ENCODE measurements around the gene REM2.

REM2 gene

DNA sequence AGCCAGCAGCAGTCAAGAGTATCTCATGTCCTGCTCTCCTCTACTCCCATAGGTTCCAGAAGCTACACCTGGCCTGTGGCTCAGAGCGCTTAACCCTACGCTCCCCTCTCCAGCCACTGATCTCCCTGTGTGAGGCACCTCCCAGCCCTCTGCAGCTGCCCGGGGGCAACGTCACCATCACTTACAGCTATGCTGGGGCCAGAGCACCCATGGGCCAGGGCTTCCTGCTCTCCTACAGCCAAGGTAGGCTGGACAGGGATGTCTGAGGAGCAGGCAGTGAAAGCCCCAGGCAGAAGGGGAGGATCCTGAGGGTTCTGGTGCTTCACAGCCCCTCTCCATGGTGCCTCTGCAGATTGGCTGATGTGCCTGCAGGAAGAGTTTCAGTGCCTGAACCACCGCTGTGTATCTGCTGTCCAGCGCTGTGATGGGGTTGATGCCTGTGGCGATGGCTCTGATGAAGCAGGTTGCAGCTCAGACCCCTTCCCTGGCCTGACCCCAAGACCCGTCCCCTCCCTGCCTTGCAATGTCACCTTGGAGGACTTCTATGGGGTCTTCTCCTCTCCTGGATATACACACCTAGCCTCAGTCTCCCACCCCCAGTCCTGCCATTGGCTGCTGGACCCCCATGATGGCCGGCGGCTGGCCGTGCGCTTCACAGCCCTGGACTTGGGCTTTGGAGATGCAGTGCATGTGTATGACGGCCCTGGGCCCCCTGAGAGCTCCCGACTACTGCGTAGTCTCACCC lies 7.8 kb upstream of the REM2 start:
- DNase-seq: no peak

DNA sequence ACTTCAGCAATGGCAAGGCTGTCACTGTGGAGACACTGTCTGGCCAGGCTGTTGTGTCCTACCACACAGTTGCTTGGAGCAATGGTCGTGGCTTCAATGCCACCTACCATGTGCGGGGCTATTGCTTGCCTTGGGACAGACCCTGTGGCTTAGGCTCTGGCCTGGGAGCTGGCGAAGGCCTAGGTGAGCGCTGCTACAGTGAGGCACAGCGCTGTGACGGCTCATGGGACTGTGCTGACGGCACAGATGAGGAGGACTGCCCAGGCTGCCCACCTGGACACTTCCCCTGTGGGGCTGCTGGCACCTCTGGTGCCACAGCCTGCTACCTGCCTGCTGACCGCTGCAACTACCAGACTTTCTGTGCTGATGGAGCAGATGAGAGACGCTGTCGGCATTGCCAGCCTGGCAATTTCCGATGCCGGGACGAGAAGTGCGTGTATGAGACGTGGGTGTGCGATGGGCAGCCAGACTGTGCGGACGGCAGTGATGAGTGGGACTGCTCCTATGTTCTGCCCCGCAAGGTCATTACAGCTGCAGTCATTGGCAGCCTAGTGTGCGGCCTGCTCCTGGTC lies 7.2 kb upstream of the REM2 start:
- no peak for DNase-seq

DNA sequence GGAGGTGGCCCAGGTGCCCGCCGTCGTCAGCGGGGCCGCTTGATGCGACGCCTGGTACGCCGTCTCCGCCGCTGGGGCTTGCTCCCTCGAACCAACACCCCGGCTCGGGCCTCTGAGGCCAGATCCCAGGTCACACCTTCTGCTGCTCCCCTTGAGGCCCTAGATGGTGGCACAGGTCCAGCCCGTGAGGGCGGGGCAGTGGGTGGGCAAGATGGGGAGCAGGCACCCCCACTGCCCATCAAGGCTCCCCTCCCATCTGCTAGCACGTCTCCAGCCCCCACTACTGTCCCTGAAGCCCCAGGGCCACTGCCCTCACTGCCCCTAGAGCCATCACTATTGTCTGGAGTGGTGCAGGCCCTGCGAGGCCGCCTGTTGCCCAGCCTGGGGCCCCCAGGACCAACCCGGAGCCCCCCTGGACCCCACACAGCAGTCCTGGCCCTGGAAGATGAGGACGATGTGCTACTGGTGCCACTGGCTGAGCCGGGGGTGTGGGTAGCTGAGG lies 6.0 kb upstream of the REM2 start:
- DNase-seq: no peak

DNA sequence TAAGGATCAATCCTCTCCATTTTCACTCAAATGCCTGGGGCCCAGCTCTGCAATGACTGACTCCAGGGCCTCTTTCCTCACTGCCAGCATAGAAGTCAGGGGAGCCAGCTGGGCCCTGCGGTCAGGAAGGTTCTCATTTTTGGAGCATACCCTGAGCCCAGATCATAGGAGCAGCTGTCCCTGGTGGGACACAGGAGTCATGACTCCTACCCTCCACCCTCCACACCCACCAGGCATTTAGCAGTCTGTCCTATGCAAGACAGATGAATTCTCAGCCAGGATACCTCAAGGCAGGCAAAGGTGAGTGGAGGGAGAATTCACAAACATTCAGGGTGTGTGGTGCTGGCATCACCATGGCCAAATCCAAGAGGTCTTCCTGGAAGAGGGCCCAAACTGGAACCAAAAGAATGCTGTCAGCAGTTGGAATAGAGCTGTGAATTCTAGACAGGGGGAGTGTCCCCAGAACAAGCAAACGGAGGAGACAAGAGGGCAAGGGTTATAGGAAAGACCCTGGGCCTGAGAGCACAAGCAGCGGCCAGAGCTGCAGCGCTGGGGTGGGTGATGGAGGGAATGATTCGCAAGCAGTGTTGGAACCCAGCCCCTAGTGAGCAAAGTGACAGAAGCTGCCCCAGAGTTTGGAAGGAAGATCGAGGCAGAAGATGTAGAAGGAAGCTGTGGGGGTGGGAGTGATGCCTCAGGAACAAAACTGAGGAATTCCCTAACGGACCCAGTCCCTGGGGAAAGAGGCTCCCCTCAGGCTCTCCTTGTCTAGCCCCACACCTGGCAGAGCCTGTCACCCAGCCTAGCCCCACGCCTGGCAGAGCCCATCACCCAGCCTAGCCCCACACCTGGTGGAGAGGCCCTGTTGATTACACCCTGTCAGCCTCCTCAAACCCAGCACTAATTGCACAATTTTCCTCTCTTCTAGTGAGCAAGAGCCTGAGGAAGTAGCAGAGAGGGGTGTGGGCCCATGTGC lies 4.5 kb upstream of the REM2 start:
- DNase-seq: no peak

DNA sequence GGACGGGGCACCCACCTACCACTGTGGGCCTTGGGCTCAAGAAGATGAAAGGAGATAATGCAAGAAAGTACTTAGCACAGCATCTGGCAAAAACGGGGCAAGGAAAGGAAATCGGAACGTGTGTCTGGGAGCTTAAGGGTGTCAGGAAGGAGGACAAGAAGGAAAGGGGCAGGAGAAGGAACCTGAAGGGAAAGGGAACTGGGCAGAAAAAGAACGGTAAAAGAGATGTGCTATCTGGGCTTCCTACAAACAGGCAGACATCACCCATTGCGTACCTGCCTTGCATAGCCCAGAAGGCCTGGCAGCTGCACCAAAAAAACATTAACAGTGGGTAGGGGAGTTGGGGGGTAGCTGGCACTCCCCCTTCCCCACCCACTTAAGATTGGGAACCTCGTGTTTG lies 958 bp upstream of the REM2 start:
- DNase-seq: no peak

DNA sequence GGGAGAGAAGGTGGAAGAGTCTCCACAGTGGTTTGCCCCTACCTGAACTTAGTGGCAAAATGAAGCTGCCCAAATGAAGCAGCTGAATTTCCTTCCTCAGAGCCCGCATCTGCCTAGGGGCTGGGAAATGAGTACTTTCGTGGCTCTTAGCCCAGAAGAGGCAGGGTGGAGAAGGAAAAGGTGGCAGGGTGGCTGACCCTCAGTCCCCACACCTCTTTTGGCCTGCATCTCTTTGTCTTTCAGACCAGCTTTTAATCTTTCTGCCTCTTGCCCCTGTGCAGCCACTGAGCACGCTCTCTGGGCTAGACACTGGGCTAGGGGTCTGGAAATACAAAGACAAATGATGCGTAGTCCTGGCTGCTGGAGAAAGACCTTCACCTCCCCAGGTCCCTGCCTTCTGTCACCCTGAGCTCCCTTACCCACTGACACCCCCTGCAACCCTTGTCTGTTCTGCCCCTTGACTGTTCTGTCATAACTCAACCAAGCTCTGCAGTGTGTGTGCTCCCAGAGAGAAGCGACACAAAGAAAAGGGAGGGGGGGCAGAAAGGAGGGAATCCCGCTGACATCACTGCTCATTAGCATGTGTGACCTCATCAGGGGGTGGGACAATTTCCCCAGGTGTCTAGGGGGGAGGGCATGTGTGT lies 371 bp upstream of the REM2 start:
- peak; percentile 19 for DNase-seq

DNA sequence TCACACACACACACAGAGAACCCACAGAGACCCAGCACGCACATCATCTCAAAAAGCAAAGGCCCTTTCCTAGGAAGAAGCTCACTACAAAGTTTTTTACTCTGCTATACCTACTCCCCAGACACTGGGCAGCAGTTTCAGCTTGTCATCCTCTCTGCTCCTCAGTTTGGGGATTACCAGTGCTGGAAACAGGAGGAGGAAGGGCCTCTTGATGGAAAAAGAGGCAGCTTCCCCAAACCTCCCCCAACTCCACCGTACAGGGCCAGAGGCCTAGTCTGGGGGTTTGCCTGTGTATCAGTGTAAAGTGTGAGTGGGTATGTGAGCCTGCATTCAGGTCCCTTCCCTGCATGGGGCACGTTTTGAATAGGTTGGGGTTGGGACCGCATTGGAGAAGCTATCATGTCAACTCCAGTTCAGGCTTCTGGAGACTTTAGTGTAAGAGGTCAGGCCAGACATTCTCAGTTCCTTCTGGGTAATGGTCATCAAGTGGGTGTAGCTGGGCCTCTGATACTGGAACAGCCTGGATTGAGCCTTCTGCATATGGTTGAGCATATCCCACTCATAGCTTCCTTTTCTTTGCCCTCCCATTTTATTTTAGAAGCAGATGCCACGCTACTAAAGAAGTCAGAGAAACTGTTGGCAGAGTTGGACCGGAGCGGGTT lies 1.2 kb downstream of the REM2 start:
- no peak for DNase-seq

DNA sequence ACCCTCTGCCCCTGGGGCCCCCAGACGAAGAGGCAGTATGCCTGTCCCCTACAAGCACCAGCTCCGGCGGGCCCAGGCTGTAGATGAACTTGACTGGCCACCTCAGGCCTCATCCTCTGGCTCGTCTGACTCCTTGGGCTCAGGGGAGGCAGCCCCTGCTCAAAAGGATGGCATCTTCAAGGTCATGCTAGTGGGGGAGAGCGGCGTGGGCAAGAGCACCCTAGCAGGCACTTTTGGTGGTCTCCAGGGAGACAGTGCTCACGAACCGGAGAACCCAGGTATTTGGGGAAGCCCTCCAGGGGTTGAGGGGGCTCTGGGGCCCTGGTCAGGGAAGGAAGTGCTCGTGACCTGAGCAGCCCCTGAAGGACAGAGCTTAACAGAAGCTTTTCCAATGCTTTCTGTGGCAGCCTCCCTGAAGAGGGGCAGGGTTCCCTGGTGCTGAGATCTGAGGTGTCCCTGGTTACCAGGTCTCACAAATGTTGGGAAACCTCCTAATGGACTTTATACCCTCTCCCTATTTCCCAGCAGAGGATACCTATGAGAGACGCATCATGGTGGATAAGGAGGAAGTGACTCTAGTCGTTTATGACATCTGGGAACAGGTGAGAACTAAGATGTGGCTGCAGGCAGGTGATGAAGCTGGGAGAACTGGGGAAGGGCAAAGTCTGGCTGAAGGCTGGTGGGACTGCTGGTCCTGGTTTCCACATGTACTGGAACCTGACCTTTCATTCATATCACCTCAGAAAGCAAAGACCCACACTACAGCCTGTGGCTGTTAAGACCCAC lies 1.9 kb downstream of the REM2 start:
- DNase-seq: no peak

DNA sequence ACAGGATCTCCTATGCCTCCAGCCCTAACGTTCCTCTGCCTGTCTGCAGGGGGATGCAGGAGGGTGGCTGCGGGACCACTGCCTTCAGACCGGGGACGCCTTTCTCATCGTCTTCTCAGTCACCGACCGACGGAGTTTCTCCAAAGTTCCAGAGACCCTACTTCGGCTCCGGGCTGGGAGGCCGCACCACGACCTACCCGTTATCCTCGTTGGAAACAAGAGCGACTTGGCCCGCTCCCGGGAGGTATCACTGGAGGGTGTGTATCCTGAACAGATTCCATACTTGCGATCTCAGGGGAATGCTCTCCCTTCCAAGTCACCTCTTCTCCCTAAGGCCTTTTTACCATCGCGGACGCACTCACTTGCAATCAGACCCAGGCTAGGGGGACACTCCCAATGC lies 3.0 kb downstream of the REM2 start:
- no peak for DNase-seq

DNA sequence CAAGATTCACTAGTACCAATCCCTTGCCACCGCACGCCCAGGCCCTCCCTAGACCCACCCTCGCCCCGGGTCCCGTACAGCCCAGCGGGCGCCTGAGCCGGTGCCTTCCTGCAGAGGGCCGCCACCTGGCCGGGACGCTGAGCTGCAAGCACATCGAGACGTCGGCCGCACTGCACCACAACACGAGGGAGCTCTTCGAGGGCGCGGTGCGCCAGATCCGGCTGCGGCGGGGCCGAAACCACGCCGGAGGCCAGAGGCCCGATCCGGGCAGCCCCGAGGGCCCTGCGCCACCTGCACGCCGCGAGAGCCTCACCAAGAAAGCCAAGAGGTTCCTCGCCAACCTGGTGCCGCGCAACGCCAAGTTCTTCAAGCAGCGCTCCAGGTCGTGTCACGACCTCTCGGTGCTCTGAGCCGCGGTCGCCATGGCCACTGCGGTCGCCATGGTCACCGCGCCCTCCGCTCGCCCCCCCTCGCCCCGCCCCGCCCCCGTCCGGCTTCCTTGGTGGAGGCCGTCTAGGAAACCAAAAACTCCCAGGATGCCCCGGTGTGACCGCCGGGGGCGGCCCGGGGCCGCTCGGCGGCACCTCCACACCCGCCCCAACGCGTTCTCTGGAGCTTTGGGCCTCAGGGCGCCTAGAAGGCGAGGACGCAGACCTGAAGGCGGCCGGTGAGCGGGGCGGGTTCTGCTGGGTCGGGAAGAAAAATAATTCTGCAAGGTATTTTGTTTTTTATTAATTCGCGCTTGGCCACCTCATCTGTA lies 3.7 kb downstream of the REM2 start:
- DNase-seq: peak; percentile 47

DNA sequence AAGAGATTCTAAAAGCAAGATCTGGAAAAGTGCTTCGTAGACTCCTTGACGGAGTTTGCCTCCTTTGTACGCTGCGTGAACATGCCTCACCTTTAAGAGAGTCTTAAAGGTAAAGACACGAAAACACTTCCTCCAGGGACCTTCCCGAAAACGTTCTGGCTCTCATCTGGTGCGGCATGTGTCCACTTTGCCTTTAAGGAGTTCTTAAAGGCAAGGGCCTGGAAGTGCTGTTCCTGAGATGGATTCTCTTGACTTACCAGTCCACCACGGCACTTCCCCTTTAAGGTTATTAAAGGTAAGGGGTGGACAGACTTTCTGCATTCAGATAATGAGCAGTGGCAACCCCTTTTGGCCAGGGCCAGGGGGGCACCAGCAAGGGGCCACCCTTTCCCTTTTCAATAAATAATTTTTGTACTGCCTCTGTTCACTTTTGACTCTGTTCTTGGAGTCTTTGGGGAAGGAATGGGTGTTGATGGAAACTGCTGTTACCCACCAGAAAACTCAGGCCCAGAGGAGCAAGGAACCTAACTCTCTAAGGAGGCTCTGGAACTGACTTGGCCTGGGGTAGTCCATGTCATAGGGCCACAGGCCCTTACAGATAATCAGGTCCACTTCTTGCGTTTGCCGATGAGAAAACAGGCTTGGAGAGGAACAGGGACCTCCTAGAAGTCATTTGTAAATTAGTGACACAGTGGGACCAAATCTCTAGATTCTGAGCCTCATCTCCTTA lies 4.4 kb downstream of the REM2 start:
- DNase-seq: peak; percentile 94

DNA sequence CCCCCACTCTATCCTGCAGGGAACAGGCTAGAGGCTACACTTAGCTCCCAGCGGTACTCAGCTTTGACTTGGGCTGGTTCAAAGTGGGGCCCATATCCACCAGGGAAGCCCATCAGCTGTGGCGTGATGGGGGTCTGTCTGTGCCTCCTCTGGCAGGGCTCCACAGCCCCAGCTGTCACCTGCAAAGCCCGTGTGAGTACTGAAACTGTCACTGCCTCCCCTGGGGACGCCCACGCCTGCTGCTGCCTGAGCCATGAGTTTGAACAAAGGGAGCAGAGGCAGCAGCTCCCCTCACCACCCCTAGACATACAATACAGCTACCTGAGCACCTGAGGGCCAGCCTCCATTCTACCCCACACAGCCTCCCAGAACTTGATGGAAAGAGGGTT lies 5.0 kb downstream of the REM2 start:
- DNase-seq: no peak

DNA sequence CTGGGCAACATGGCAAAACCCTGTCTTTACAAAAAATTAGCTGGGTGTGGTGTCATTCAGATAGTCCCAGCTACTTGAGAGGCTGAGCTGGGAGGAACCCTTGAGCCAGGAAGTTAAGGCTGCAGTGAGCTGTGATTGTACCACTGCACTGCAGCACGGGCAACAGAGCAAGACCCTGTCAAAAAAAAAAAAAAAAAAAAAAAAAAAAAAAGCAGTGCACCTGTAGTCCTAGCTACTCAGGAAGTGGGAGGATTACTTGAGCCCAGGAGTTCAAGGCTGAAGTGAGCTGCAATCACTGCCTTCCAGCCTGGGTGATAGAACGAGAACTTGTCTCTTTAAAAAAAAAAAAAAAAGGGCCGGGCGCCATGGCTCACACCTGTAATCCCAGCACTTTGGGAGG lies 5.6 kb downstream of the REM2 start:
- no peak for DNase-seq

DNA sequence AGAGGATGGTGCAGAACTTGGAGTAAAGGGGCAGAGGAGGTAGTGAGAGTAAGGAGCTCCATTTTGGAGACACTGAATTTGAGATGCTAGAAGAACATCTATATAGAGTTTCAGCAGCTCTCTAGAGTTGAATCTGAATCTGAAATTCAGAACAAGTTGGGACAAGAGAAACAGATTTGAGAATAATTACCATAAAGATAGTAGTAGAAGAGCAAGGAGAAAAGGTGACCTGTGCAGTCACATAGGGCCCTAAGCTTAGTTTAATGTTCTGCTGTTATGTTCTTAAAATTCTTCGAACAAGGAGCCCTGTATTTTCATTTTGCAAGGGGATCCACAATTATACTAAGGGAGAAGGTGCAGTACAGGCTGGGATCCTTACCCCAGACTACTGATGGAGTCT lies 7.4 kb downstream of the REM2 start:
- DNase-seq: no peak

DNA sequence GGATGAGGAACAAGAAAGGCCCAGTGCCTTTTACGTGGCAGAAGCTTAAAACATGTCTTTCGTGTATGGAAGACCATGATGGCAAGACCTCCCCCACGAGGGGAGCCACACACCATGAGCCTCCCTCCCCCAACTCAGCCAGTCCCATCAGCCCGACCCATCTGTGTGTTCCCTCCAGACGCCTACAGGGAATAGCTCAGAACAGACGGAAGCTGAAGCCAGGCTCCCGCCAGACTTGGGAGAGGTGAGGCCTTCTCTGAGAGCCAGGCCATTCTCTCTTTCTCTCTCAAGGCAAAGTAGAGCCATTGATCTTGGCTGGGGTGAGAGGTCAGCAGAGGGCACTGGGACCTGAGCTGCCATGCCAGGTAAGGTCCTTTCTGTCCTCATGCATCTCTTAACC lies 9.5 kb downstream of the REM2 start:
- DNase-seq: no peak

DNA sequence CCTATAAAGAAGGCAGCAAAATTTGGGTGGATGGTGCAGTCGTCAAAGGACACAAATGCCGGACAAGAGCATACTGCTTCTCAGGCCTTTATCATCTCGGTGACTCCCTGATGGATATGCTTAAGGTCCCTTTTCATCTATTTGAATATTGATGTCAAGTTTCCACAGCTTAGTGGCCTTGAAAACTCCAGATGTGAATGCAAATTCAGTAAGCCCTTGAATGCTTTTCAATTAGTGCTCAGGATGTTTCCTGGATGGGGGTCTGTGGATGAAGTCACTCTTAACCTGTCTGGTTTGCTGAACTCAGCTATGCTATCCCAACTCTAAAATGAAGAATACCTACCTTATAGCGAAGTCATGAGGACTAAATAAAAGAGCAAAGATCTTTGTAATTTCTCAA lies 10.7 kb downstream of the REM2 start:
- no peak for DNase-seq

DNA sequence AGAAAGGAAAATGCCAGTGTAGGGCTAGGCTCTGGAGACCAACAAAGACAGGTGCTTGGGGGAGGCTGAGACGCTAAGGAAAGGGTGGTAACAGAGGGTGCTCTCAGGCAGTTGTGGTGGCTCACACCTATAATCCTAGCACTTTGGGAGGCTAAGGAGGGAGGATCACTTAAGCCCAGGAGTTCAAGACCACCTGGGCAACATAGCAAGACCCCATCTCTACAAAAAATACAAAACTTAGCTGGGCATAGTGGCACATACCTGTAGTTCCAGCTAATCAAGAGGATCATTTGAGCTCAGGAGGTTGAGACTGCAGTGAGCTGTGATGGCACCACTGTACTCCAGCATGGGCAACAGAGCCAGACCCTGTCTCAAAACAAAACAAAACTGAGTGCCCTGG lies 12.4 kb downstream of the REM2 start:
- DNase-seq: no peak

DNA sequence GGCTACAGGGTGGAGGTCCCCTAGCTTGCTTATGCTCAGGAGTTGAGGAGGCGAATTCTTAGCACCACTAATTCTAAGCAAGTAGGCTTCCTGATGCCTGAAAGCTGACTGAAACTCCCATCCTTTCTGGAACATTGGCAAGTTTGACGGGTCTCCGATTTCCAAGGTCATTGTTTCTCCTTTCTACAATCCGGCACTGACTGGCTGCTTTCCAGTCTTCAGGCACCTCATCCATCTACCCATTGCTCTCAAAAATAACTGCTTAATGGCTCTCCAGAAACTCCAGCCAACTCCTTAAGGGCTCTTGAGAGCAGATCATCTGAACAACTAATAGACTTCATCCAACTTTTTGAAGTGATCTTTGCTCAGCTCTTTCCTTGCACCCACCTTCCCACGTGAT lies 13.3 kb downstream of the REM2 start:
- no peak for DNase-seq

DNA sequence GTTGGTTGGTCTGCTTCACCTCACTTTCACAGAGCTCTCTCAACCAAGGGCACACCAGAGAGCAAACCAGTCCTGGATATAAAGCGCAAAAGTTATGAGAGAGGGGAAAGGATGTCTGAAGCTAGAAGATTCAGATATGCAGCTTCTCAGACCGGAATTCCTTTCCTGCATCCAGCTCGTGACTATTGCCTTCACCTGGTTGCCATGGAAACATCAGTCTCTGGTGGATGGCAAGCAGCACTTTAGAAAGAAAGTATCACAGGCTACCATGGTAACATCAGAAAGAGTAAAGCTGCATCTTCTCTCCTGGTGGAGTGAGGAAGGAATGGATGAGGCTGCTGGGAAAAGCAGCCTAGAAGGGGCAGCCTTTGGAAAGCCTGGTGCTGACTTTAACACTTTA lies 13.7 kb downstream of the REM2 start:
- no peak for DNase-seq

DNA sequence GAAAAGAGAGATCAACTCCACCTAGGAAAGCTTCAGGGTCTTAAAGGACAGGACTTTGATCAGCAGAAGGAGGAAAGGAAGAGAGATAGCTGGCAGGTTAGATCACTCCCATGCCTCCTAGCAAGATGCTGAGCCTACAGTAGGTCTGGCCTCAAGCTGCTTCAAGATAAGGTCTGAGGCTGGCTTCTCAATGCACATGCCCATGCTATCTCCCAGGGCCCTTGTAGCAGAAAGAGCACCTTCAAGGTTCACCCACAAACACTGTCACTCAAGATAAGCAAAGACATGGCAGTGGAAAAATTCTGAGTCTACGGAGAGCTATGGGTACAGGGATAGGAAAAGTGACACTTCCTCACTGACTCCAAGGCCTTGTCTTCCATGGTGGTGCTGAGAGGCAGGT lies 14.3 kb downstream of the REM2 start:
- no peak for DNase-seq
